Keratinocyte (primary cell): ENCODE results near the gene TMEM39B. TPM values are rescaled to one million over a fixed set of nuclear protein-coding genes. Genes with fewer than 3 reads are reported as not detected.

Source experiments
- DNase-seq: peaks from one replicate; pipeline ENCODE4 v3.0.0-alpha.2; 2011; ENCODE audit warnings: low read depth, missing footprints, low spot score
- FAIRE-seq: peaks from 2 replicates; lab custom pipeline; 2011; peaks lifted over from hg19 to GRCh38; lab: Jason Lieb, UNC
- H2AFZ ChIP-seq: 2 replicates; pipeline ENCODE4 v1.6.0; 2012; ENCODE audit warnings: low read length, control low read depth, inconsistent platforms; ENCODE audit not compliant: control insufficient read depth
- H3K27ac ChIP-seq: 2 replicates; pipeline ENCODE4 v1.5.1; 2011; ENCODE audit warnings: low read length; ENCODE audit not compliant: control insufficient read depth, insufficient read depth
- H3K27me3 ChIP-seq: 3 replicates; pipeline ENCODE4 v1.6.0; 2011; ENCODE audit warnings: low read length; ENCODE audit not compliant: control insufficient read depth, insufficient read depth; ENCODE audit errors: extremely low read depth
- H3K36me3 ChIP-seq, 2 experiments: 2 replicates in 1 of 2; 3 replicates in 1 of 2; pipeline ENCODE4 v1.5.1; 2011; ENCODE audit warnings: low read length in 2 of 2, mild to moderate bottlenecking in 1 of 2; ENCODE audit not compliant: control insufficient read depth in 2 of 2, insufficient read depth in 2 of 2; ENCODE audit errors: extremely low read depth in 1 of 2
- H3K4me1 ChIP-seq: 3 replicates; pipeline ENCODE4 v1.5.1; 2011; ENCODE audit warnings: low read length; ENCODE audit not compliant: control insufficient read depth, insufficient read depth; ENCODE audit errors: extremely low read depth
- H3K4me2 ChIP-seq: 3 replicates; pipeline ENCODE4 v1.6.0; 2011; ENCODE audit warnings: low read depth, low read length; ENCODE audit not compliant: control insufficient read depth, insufficient read depth; ENCODE audit errors: extremely low read depth
- H3K4me3 ChIP-seq, 3 experiments: fragments of 200-600 bp in 1 of 3; sonication (generic) in 1 of 3; 2 replicates in 2 of 3; 3 replicates in 1 of 3; pipeline ENCODE4 v1.5.1; 2011 to 2016; ENCODE audit warnings: low read length in 3 of 3, mild to moderate bottlenecking in 3 of 3, control low read depth in 2 of 3, inconsistent platforms in 1 of 3, low read depth in 1 of 3, mixed read lengths in 1 of 3, mixed run types in 1 of 3, moderate library complexity in 1 of 3; ENCODE audit not compliant: control insufficient read depth in 2 of 3, insufficient read depth in 2 of 3; ENCODE audit errors: extremely low read depth in 1 of 3
- H3K79me2 ChIP-seq: 2 replicates; pipeline ENCODE4 v1.6.0; 2012; ENCODE audit warnings: low read length; ENCODE audit not compliant: control insufficient read depth, insufficient read depth
- H3K9ac ChIP-seq: 3 replicates; pipeline ENCODE4 v1.6.0; 2011; ENCODE audit warnings: low read length; ENCODE audit not compliant: control insufficient read depth, insufficient read depth; ENCODE audit errors: extremely low read depth
- H3K9me1 ChIP-seq: 3 replicates; pipeline ENCODE4 v1.6.0; 2011; ENCODE audit warnings: low read length; ENCODE audit not compliant: control insufficient read depth, insufficient read depth; ENCODE audit errors: extremely low read depth
- H3K9me3 ChIP-seq: 2 replicates; pipeline ENCODE4 v1.5.1; 2012; ENCODE audit warnings: low read depth, low read length; ENCODE audit not compliant: control insufficient read depth
- H4K20me1 ChIP-seq: 3 replicates; pipeline ENCODE4 v1.6.0; 2011; ENCODE audit warnings: low read length; ENCODE audit not compliant: control insufficient read depth, insufficient read depth; ENCODE audit errors: extremely low read depth
- CTCF ChIP-seq, 3 experiments: IDR thresholded peaks in 1 of 3; conservative IDR thresholded peaks in 1 of 3; optimal IDR thresholded peaks in 1 of 3; 2 replicates in 2 of 3; 3 replicates in 1 of 3; pipeline versions ENCODE3 to v1.5.1; 2011; ENCODE audit warnings: low read length in 3 of 3, mild to moderate bottlenecking in 3 of 3, moderate library complexity in 2 of 3, control low read depth in 1 of 3, inconsistent platforms in 1 of 3; ENCODE audit not compliant: insufficient read depth in 2 of 3; ENCODE audit errors: extremely low read depth in 1 of 3
- EZH2 ChIP-seq: IDR thresholded peaks from one replicate; pipeline ENCODE4 v1.6.1; 2012; ENCODE audit warnings: inconsistent platforms, mild to moderate bottlenecking, low read length, moderate library complexity
- dilution Hi-C: fragments of 300-500 bp; cut with MboI; formaldehyde crosslinking; loops from one replicate; pipeline ENCODE4 v1.7.0; 2020; ENCODE audit warnings: low sequenced_read_pairs; ENCODE audit not compliant: extremely low pct_ligation_motif_present
- polyA plus RNA-seq, 5 experiments: library from polyadenylated mRNA; depleted of rRNA in 3 of 5; stranded (reverse) in 3 of 5; stranded (forward) in 1 of 5; unstranded in 1 of 5; fragments of >200 nt; gene quantifications; 1 replicate in 1 of 5; 2 replicates in 3 of 5; 3 replicates in 1 of 5; pipeline versions ENCODE4 v1.2.1 to v1.2.3, GENCODE V29; 2011 to 2012; ENCODE audit warnings: missing spikeins in 2 of 5, low read depth in 1 of 5, low replicate concordance in 1 of 5

The TMEM39B gene
- polyA plus RNA-seq, 1 donor (not counting 4 experiments of a cell fraction or from before 2014, with no cell fraction given) = 6.8 TPM

- H3K27me3 ChIP-seq = no peaks in the 10 kb centered on the region
- H3K9me1 ChIP-seq = peaks cover 2% of the 10 kb centered on the region
- no peak overlapping the region for H3K27ac ChIP-seq
- FAIRE-seq (no peak), DNase-seq (no peak)
- no peak for TF ChIP-seq CTCF (optimal IDR thresholded peaks at IDR 0.05 in 1 of 3, IDR thresholded peaks at IDR 0.05 in 1 of 3, conservative IDR thresholded peaks at IDR 0.05 in 1 of 3; ENCODE audit: extremely low read depth in 1 of 3, insufficient read depth in 2 of 3, low read length in 3 of 3)
- TF ChIP-seq EZH2 = no peak
- no peak overlapping the region for H3K9ac ChIP-seq
- dilution Hi-C loops = no loop called here
- H3K4me1 ChIP-seq = peaks cover 13% of the 10 kb centered on the region
- H2AFZ ChIP-seq = no peak overlapping the region
- peaks cover 22% of the 10 kb centered on the region for H3K79me2 ChIP-seq
- H3K4me3 ChIP-seq = no peak overlapping the region
- peaks cover 5 to 7% of the 10 kb centered on the region in 2 experiments for H3K36me3 ChIP-seq
- H3K4me2 ChIP-seq = no peak overlapping the region
- no peaks in the 10 kb centered on the region for H4K20me1 ChIP-seq
- H3K9me3 ChIP-seq = no peaks in the 10 kb centered on the region
Measured at GRCh38 chr1:32105338-32105737, 32.6 kb downstream of the TMEM39B start.

- dilution Hi-C loops = no loop called here
- Histone ChIP-seq H3K4me2 (no peak overlapping the region), H3K36me3 (peaks cover 6 to 7% of the 10 kb centered on the region in 2 experiments), H3K4me3 (no peak overlapping the region), H3K9ac (no peak overlapping the region), H3K4me1 (peaks cover 15% of the 10 kb centered on the region), H4K20me1 (peaks cover 7% of the 10 kb centered on the region), H3K27ac (no peak overlapping the region), H3K79me2 (peaks cover 36% of the 10 kb centered on the region), H3K9me3 (no peaks in the 10 kb centered on the region), H2AFZ (no peak overlapping the region), H3K27me3 (no peaks in the 10 kb centered on the region), H3K9me1 (peaks cover 8% of the 10 kb centered on the region)
- no peak for TF ChIP-seq EZH2
- no peak for TF ChIP-seq CTCF (optimal IDR thresholded peaks at IDR 0.05 in 1 of 3, IDR thresholded peaks at IDR 0.05 in 1 of 3, conservative IDR thresholded peaks at IDR 0.05 in 1 of 3; ENCODE audit: extremely low read depth in 1 of 3, insufficient read depth in 2 of 3, low read length in 3 of 3)
- FAIRE-seq = no peak
- no peak for DNase-seq
Measured at GRCh38 chr1:32106663-32107275, 34.0 kb downstream of the TMEM39B start.
